Progenitor cell of endocrine pancreas (in vitro differentiated cells): ENCODE results near the gene AP2A2. TPM values are rescaled to one million over a fixed set of nuclear protein-coding genes. Genes with fewer than 3 reads are reported as not detected.

Experiments
- DNase-seq: peaks from one replicate; pipeline ENCODE4 v3.0.0; 2021; ENCODE audit warnings: low spot score; ENCODE audit not compliant: unreplicated experiment
- H3K27ac Mint-ChIP-seq: 2 replicates; pipeline ENCODE4 v1.8.0; 2021; ENCODE audit warnings: mild to moderate bottlenecking, moderate library complexity, mixed read lengths
- H3K27me3 Mint-ChIP-seq: 2 replicates; pipeline ENCODE4 v1.8.0; 2021; ENCODE audit warnings: mixed read lengths
- H3K36me3 Mint-ChIP-seq: 2 replicates; pipeline ENCODE4 v1.8.0; 2022; ENCODE audit warnings: mixed read lengths; ENCODE audit not compliant: insufficient read depth
- H3K4me1 Mint-ChIP-seq: 2 replicates; pipeline ENCODE4 v1.8.0; 2021; ENCODE audit warnings: low read depth, mixed read lengths
- H3K4me3 Mint-ChIP-seq: 2 replicates; pipeline ENCODE4 v1.8.0; 2021; ENCODE audit warnings: low read depth, mild to moderate bottlenecking, moderate library complexity, mixed read lengths
- H3K9me3 Mint-ChIP-seq: 2 replicates; pipeline ENCODE4 v1.8.0; 2021; ENCODE audit warnings: low read depth, mixed read lengths
- CTCF ChIP-seq: fragments of 200-600 bp; sonication (generic); IDR thresholded peaks from one replicate; pipeline ENCODE4 v1.5.0; 2021; ENCODE audit warnings: antibody characterized with exemption, mild to moderate bottlenecking; ENCODE audit not compliant: unreplicated experiment
- total RNA-seq: library from RNA; stranded (reverse); gene quantifications from 2 replicates; pipeline ENCODE4 v1.2.1, GENCODE V29; 2021

Gene AP2A2
- total RNA-seq, 1 donor from 2014 or later, result 88.8 TPM

GRCh38 chr11:911031-911889 is 14.4 kb upstream of the AP2A2 start:
- Mint-ChIP-seq H3K36me3 (no peaks in the 10 kb centered on the region), H3K27me3 (no peaks in the 10 kb centered on the region), H3K4me3 (peak overlapping the region; percentile 90), H3K4me1 (peaks cover 8% of the 10 kb centered on the region), H3K27ac (peak overlapping the region; percentile 64), H3K9me3 (no peaks in the 10 kb centered on the region)
- peak; percentile 44 for DNase-seq
- TF ChIP-seq CTCF, result peak; percentile 30

- DNase-seq, result no peak
- Mint-ChIP-seq H3K27ac (peak overlapping the region; percentile 38), H3K4me3 (peak overlapping the region; percentile 90), H3K27me3 (no peaks in the 10 kb centered on the region), H3K9me3 (no peaks in the 10 kb centered on the region), H3K36me3 (no peaks in the 10 kb centered on the region), H3K4me1 (peaks cover 8% of the 10 kb centered on the region)
- no peak for TF ChIP-seq CTCF
Observed at GRCh38 chr11:911890-912219, 13.8 kb upstream of the AP2A2 start.

- H3K4me1 Mint-ChIP-seq, result peaks cover 8% of the 10 kb centered on the region
- no peaks in the 10 kb centered on the region for H3K36me3 Mint-ChIP-seq
- TF ChIP-seq CTCF, result no peak
- DNase-seq, result no peak
- H3K27ac Mint-ChIP-seq, result no peak overlapping the region
- no peak overlapping the region for H3K4me3 Mint-ChIP-seq
- H3K27me3 Mint-ChIP-seq, result no peaks in the 10 kb centered on the region
- no peaks in the 10 kb centered on the region for H3K9me3 Mint-ChIP-seq
Observed at GRCh38 chr11:912266-912665, 13.4 kb upstream of the AP2A2 start.

- Mint-ChIP-seq H3K9me3 (no peaks in the 10 kb centered on the region), H3K27me3 (no peaks in the 10 kb centered on the region), H3K4me1 (peaks cover 8% of the 10 kb centered on the region), H3K4me3 (no peak overlapping the region), H3K36me3 (no peaks in the 10 kb centered on the region), H3K27ac (peak overlapping the region; percentile 33)
- no peak for DNase-seq
- TF ChIP-seq CTCF, result no peak
Observed at GRCh38 chr11:913043-913442, 12.6 kb upstream of the AP2A2 start.

GRCh38 chr11:914204-914603 is 11.5 kb upstream of the AP2A2 start:
- DNase-seq, result no peak
- H3K36me3 Mint-ChIP-seq, result no peaks in the 10 kb centered on the region

More at GRCh38 chr11:914204-914603, 11.5 kb upstream of the AP2A2 start:
- H3K4me1 Mint-ChIP-seq, result peaks cover 8% of the 10 kb centered on the region
- TF ChIP-seq CTCF, result no peak
- no peak overlapping the region for H3K27ac Mint-ChIP-seq
- H3K9me3 Mint-ChIP-seq, result no peaks in the 10 kb centered on the region
- no peaks in the 10 kb centered on the region for H3K27me3 Mint-ChIP-seq
- no peak overlapping the region for H3K4me3 Mint-ChIP-seq
